C1 segment of cervical spinal cord (tissue), 14 donors: Measurements from ENCODE around the gene TYK2.

Source experiments
- DNase-seq, 14 donors: peaks; one replicate each; lab custom pipeline; 2025; lab: John Stamatoyannopoulos, UW

Gene TYK2

DNA sequence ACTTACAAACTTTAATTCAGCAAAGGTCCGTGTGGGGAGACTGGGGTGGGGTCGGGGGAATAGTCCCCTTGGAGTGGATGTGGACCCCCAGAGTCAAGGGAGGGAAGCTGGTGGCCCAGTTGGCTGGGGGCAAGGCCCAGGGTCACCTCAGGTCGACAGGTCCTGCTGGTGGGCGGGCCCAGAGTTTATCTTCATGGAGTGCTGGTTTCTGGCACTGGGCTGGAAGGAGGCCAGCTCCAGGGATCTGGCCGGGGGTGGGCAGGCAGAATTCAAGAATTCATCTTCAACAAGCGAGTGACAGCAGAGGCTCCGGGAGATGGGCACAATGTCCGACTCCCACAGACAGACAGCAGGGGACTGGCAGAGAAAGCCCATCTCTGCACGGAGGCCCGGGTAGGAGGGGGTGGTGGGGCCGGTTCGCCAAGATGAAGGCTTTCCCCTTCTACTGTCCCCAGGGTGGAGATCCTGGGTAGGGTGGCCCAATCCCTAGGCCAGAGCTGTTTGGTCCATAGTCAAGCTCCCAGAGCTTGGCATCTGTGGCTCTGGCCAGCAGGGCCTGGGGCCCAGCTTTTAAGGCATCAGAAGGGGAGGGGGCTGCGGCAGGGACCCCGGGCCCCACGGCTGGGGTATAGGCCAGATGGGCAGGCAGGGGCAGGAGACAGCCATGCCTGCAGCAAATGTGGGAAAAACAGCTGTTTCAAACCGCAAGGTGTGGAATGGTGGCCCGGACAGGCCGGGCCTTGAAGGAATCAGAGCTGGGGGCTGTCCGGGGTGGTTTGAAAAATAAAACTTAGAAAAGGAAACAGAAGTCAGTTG, 63.9 kb downstream of the TYK2 start:
- peak in 1 of 14 donors; percentile 48 for DNase-seq

DNA sequence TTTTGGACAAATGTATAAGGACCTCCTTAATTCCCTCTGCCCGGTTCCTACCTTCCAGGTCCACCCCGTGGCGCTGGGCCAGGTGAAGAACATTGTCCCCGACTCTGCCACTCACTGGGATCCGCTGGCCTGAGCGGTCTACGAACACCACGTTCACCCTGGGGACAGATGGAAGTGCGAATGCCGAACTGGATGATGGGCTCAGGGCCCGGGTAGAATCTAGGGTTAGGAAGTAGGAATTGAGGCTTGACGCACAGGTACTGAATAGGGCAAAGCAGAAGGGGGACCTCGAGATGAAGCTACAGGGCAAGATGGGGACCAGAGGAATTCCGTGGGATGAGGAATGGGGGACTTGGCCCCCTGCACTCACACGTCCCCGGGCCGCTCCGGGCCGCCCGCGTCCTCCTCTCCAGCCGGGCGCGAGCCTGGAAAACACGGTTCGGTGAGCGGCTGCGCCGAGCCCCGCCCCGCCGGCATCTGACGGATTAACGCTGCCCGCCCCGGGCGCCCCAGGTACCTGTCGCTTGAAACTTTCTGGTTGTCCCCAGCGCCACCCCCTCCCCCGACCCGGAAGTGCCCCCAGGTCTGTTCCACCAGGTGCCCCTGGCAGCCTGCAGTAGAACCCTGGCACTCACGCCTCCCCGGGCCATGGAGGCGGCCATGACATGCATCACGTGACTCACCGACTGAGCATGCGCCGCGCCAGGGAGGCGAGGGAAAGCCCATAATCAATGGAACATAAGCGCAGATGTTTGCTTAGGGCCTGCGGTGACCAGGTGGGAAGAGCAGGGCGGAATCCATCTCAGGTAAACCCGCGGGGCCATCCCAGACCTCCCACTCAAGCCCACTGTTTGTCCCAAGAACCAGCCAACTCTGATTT, 64.8 kb downstream of the TYK2 start, which contains the start of gene FDX2:
Gene FDX2 (minus strand): TSS at position 681 of the 880 bp plus-strand sequence. CDS start 19 bp downstream, at position 662.
- DNase-seq = peak; percentile 19 to 92 (median 78)

DNA sequence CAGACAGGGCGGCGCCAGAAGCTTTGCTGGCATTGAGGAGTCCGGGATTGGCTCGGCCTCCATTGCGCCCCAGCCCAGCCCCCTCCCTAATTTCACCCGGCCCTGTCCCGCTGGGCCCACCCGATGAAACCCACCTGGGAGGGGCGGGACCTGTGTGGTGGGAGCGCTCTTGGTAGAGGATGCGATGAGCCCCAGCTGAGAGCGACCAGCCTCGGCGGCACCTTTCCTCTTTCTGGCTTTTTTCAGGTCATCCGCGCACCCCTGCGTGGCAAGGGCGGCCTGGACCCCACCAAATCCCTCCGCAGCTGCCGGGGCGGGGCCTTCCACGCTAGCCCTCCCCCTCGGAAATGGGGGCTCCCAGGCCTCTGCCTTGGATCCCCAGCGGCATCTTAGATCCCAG, 70.9 kb downstream of the TYK2 start, which contains the start of gene ZGLP1:
Gene ZGLP1 (minus strand): TSS at position 393 of the 400 bp plus-strand sequence.
- DNase-seq = no peak

DNA sequence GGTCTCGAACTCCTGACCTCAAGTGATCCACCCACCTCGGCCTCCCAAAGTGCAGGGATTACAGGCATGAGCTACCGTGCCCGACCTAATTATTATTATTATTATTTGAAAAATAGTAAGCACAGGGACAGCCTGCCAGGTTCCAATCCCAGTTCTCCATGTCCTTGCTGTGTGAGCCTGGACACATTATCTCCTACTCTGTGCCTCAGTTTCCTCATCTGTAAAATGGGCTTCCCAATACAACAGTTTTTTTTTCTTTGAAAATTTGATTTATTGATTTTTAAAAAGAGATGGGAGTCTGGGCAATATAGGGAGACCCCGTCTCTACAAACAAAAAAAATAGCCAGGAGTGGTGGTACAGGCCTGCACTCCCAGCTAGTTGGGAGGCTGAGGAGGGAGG, 74.0 kb downstream of the TYK2 start:
- DNase-seq = no peak

DNA sequence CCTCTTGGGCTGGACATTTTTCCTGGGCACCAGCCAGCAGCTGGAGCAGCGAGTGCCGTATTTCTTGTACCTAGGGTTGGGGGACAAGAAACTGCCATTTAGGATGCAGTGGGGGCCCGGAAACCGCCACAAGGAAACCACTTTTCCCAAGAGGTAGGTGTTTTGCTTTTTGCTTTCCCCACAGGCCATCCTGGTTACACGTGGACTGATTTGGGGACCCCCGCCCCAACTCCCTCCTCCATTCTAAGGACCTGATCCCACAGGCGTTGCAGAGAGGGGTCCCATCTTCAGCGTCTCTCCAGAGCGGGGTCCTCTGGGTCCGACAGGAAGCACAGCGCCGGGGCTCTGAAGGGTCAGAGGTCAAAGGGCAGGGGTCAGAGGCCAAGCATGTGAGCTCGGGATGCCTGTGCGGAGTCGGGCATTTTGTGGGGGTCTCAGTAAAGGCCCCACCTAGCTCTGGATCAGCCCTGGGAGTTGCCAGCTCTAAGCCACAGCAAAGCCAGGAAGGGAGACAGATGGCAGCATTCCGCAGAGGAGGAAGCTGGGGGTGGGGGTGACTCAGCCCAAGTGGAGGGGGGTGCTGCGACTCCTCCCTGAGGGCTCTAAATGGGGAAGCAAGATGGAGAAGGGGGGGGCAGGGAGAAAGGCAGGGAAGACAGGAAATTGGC, 75.1 kb downstream of the TYK2 start:
- peak in 5 of 14 donors; percentile 4 to 36 (median 9) for DNase-seq
